IMR-90 (cell line): Measurements from ENCODE around the gene DGAT2.

ENCODE experiments used
- CEBPB ChIP-seq: IDR thresholded peaks from 2 replicates; pipeline ENCODE4 v1.6.1; 2012; ENCODE audit warnings: low read depth, low read length, improper control_type of control experiment
- CTCF ChIP-seq: conservative IDR thresholded peaks from 2 replicates; pipeline ENCODE4 v1.5.1; 2012; ENCODE audit warnings: mild to moderate bottlenecking, low read depth, low read length, improper control_type of control experiment
- MAFK ChIP-seq: IDR thresholded peaks from 2 replicates; pipeline ENCODE4 v1.6.1; 2012; ENCODE audit warnings: low read depth, low read length, improper control_type of control experiment
- MXI1 ChIP-seq: IDR thresholded peaks from 2 replicates; pipeline ENCODE4 v1.6.1; 2012; ENCODE audit warnings: low read depth, mild to moderate bottlenecking, low read length, moderate library complexity, borderline replicate concordance
- NFE2L2 ChIP-seq: fragments of 150-350 bp; IDR thresholded peaks from 2 replicates; pipeline ENCODE4 v1.6.1; 2016; ENCODE audit warnings: low read depth, mild to moderate bottlenecking, low read length
- POLR2A ChIP-seq: IDR thresholded peaks from 2 replicates; pipeline ENCODE4 v1.6.1; 2012; ENCODE audit warnings: mild to moderate bottlenecking, low read depth, low read length
- RAD21 ChIP-seq: IDR thresholded peaks from 2 replicates; pipeline ENCODE4 v1.6.1; 2012; ENCODE audit warnings: low read length, improper control_type of control experiment
- SMC3 ChIP-seq: fragments of 150-350 bp; IDR thresholded peaks from 2 replicates; pipeline ENCODE4 v1.6.1; 2016; ENCODE audit warnings: low read depth, mild to moderate bottlenecking, antibody characterized with exemption, low read length, moderate library complexity

GRCh38 chr11:75722669-75723042 lies 45.9 kb upstream of the DGAT2 start:
- TF ChIP-seq CTCF (no peak), MAFK (no peak), POLR2A (no peak), RAD21 (no peak), MXI1 (no peak), CEBPB (no peak), NFE2L2 (no peak), SMC3 (no peak)
